H1 (cell line): ENCODE measurements around the gene MUSTN1.

Experiments
- CEBPB ChIP-seq: IDR thresholded peaks from 2 replicates; pipeline ENCODE4 v1.6.1; 2012; ENCODE audit warnings: low read depth, low read length
- CTCF ChIP-seq, 3 experiments: IDR thresholded peaks; 1 replicate in 2 of 3; 2 replicates in 1 of 3; pipeline versions ENCODE4 v1.5.1 to v1.6.1; 2011; ENCODE audit warnings: low read length in 3 of 3, mild to moderate bottlenecking in 3 of 3, inconsistent platforms in 2 of 3, low read depth in 1 of 3, moderate library complexity in 1 of 3; ENCODE audit not compliant: insufficient read depth in 1 of 3; ENCODE audit errors: control extremely low read depth in 1 of 3
- EP300 ChIP-seq, 2 experiments: IDR thresholded peaks; 1 replicate in 1 of 2; 2 replicates in 1 of 2; pipeline ENCODE4 v1.6.1; 2011 to 2012; ENCODE audit warnings: low read depth in 2 of 2, low read length in 2 of 2, mild to moderate bottlenecking in 2 of 2, borderline replicate concordance in 1 of 2, inconsistent platforms in 1 of 2, moderate library complexity in 1 of 2
- GABPA ChIP-seq: IDR thresholded peaks from 2 replicates; pipeline ENCODE4 v1.6.1; 2011; ENCODE audit warnings: mild to moderate bottlenecking, low read length, moderate library complexity, borderline replicate concordance; ENCODE audit not compliant: insufficient read depth
- POU5F1 ChIP-seq: IDR thresholded peaks from 2 replicates; pipeline ENCODE4 v1.6.1; 2011; ENCODE audit warnings: low read depth, mild to moderate bottlenecking, low read length, moderate library complexity
- SP4 ChIP-seq: IDR thresholded peaks from 2 replicates; pipeline ENCODE4 v1.6.1; 2012; ENCODE audit warnings: low read length, inconsistent platforms
- SUZ12 ChIP-seq: fragments of 200-600 bp; sonication (generic); IDR thresholded peaks from 2 replicates; pipeline ENCODE4 v1.6.1; 2012; ENCODE audit warnings: mild to moderate bottlenecking, inconsistent platforms, low read length, moderate library complexity, mixed read lengths
- TBP ChIP-seq: IDR thresholded peaks from 2 replicates; pipeline ENCODE4 v1.6.1; 2011; ENCODE audit warnings: low read depth, low read length, improper control_type of control experiment
- TEAD4 ChIP-seq: IDR thresholded peaks from 2 replicates; pipeline ENCODE4 v1.6.1; 2012; ENCODE audit warnings: low read depth, low read length, inconsistent platforms, mixed read lengths

- TF ChIP-seq GABPA (no peak), POU5F1 (no peak), TBP (no peak), SP4 (no peak), CTCF (IDR thresholded peaks at IDR 0.05; ENCODE audit: control extremely low read depth in 1 of 3, insufficient read depth in 1 of 3, low read depth in 1 of 3, low read length in 3 of 3) (no peak), SUZ12 (no peak), CEBPB (no peak), EP300 (IDR thresholded peaks at IDR 0.05; ENCODE audit: borderline replicate concordance in 1 of 2, low read depth in 2 of 2, low read length in 2 of 2) (no peak), TEAD4 (no peak)
Measured at GRCh38 chr3:52844290-52844975, 9.6 kb upstream of the MUSTN1 start.
